KOPT-K1 (cell line): ENCODE results near the gene MAPK11.

ENCODE experiments used
- H3K27ac ChIP-seq: fragments of 200-600 bp; sonication (generic); 2 replicates; pipeline ENCODE4 v1.5.1; 2016; ENCODE audit warnings: antibody characterized with exemption, mild to moderate bottlenecking, low read depth, low read length; ENCODE audit not compliant: poor library complexity, severe bottlenecking
- H3K36me3 ChIP-seq: fragments of 200-600 bp; sonication (generic); 2 replicates; pipeline ENCODE4 v1.5.1; 2017; ENCODE audit warnings: antibody characterized with exemption, mild to moderate bottlenecking, low read length, moderate library complexity; ENCODE audit not compliant: insufficient read depth
- H3K9me3 ChIP-seq: fragments of 200-600 bp; sonication (generic); 2 replicates; pipeline ENCODE4 v1.5.1; 2017; ENCODE audit warnings: antibody characterized with exemption, low read length, mild to moderate bottlenecking; ENCODE audit not compliant: insufficient read depth, poor library complexity, severe bottlenecking

Gene MAPK11

GRCh38 chr22:50257041-50257440 is 13.1 kb downstream of the MAPK11 start:
- Histone ChIP-seq H3K27ac (no peak overlapping the region), H3K9me3 (no peaks in the 10 kb centered on the region), H3K36me3 (no peaks in the 10 kb centered on the region)

GRCh38 chr22:50256258-50256862 is 13.8 kb downstream of the MAPK11 start:
- Histone ChIP-seq H3K36me3 (no peaks in the 10 kb centered on the region), H3K27ac (no peak overlapping the region), H3K9me3 (no peaks in the 10 kb centered on the region)

GRCh38 chr22:50255607-50256006 is 14.6 kb downstream of the MAPK11 start:
- H3K36me3 ChIP-seq = no peaks in the 10 kb centered on the region
- no peak overlapping the region for H3K27ac ChIP-seq
- no peaks in the 10 kb centered on the region for H3K9me3 ChIP-seq

GRCh38 chr22:50255099-50255498 is 15.1 kb downstream of the MAPK11 start:
- H3K36me3 ChIP-seq = no peaks in the 10 kb centered on the region
- H3K27ac ChIP-seq = no peak overlapping the region
- no peaks in the 10 kb centered on the region for H3K9me3 ChIP-seq

- H3K27ac ChIP-seq = no peak overlapping the region
- no peaks in the 10 kb centered on the region for H3K9me3 ChIP-seq
- no peaks in the 10 kb centered on the region for H3K36me3 ChIP-seq
Observed at GRCh38 chr22:50253941-50254340, 16.2 kb downstream of the MAPK11 start.

- Histone ChIP-seq H3K36me3 (no peaks in the 10 kb centered on the region), H3K27ac (no peak overlapping the region), H3K9me3 (no peaks in the 10 kb centered on the region)
Observed at GRCh38 chr22:50253046-50253915, 16.9 kb downstream of the MAPK11 start.

GRCh38 chr22:50252082-50253045 is 17.8 kb downstream of the MAPK11 start:
- no peak overlapping the region for H3K27ac ChIP-seq

GRCh38 chr22:50251477-50252081 is 18.6 kb downstream of the MAPK11 start:
- Histone ChIP-seq H3K36me3 (peaks cover 16% of the 10 kb centered on the region), H3K9me3 (no peaks in the 10 kb centered on the region), H3K27ac (no peak overlapping the region)

More at GRCh38 chr22:50252082-50253045, 17.8 kb downstream of the MAPK11 start:
- no peaks in the 10 kb centered on the region for H3K9me3 ChIP-seq
- peaks cover 8% of the 10 kb centered on the region; the same call in 1 of the 2 replicates for H3K36me3 ChIP-seq

GRCh38 chr22:50250555-50251476 is 19.4 kb downstream of the MAPK11 start, which contains the start of gene HDAC10:
Gene HDAC10 (minus strand): TSS chr22:50251265. CDS start chr22:50251032, 233 bp downstream.
- peak within 1 kb of the TSS; percentile 53 for H3K27ac ChIP-seq
- H3K36me3 ChIP-seq = peaks cover 23% of the 10 kb centered on the region
- H3K9me3 ChIP-seq = no peaks in the 10 kb centered on the region

GRCh38 chr22:50250249-50250554 is 20.0 kb downstream of the MAPK11 start:
- no peaks in the 10 kb centered on the region for H3K9me3 ChIP-seq
- H3K27ac ChIP-seq = peak overlapping the region; percentile 53
- peaks cover 24% of the 10 kb centered on the region for H3K36me3 ChIP-seq

GRCh38 chr22:50249341-50250248 is 20.6 kb downstream of the MAPK11 start:
- peak overlapping the region; percentile 53 for H3K27ac ChIP-seq
- H3K9me3 ChIP-seq = no peaks in the 10 kb centered on the region
- H3K36me3 ChIP-seq = peaks cover 24% of the 10 kb centered on the region

- Histone ChIP-seq H3K9me3 (no peaks in the 10 kb centered on the region), H3K27ac (no peak overlapping the region), H3K36me3 (peaks cover 24% of the 10 kb centered on the region)
Observed at GRCh38 chr22:50248196-50249081, 21.7 kb downstream of the MAPK11 start.
